ENCODE measurements around the gene B4GAT1. TPM values are rescaled to one million over a fixed set of nuclear protein-coding genes. Genes with fewer than 3 reads are reported as not detected.

The B4GAT1 gene
- total and polyA plus RNA-seq, 2 of the 13 experiments (the other 11 are each of a cell fraction or from before 2014, with no cell fraction given) = 40.4 to 109 TPM

DNA sequence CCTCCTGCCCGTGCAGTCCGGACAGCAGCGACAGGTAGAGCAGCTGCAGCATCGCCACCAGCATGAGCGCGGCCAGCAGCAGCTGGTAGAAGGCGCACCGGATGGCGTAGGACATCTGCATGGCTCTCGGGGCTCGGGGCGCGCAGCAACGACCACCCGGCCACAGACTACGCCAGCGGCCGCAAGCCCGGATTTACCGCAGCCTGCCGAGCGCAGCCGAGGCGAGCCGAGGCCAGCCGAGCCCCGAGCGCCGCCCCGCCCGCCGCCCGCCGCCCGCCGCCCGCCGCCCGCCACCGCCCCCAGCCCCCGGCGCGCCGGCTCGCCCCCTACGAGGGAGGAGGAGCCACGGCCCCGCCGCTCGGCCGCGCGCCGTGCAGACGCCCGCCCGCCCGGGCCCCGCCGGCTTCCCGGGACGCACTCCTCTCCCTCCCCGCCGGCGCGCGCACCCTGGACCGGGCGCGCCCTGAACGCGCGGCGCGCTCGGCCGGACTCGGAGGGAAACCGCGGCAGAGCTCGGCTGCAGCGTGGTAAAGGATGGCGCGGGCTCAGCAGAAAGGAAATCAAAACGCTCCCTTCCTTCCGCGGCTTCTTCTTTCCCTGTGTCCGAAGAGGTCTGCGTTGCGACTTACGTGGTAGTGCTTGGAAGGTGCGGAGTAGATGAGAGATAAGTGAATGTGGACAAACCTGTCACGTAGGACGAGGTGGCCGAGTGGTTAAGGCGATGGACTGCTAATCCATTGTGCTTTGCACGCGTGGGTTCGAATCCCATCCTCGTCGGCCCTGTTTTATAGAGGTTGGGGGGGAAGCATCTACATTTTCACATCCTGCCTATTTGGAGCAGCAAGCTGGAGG is at the start of gene B4GAT1 (continued):
- no peak for TF ChIP-seq ZNF816 (CRISPR knock-in tag; IDR thresholded peaks at IDR 0.05; ENCODE audit: borderline replicate concordance)
- TF ChIP-seq, protein P1, sequence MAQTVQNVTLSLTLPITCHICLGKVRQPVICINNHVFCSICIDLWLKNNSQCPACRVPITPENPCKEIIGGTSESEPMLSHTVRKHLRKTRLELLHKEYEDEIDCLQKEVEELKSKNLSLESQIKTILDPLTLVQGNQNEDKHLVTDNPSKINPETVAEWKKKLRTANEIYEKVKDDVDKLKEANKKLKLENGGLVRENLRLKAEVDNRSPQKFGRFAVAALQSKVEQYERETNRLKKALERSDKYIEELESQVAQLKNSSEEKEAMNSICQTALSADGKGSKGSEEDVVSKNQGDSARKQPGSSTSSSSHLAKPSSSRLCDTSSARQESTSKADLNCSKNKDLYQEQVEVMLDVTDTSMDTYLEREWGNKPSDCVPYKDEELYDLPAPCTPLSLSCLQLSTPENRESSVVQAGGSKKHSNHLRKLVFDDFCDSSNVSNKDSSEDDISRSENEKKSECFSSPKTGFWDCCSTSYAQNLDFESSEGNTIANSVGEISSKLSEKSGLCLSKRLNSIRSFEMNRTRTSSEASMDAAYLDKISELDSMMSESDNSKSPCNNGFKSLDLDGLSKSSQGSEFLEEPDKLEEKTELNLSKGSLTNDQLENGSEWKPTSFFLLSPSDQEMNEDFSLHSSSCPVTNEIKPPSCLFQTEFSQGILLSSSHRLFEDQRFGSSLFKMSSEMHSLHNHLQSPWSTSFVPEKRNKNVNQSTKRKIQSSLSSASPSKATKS (CRISPR knock-in tag; IDR thresholded peaks at IDR 0.05) = no peak
- TF ChIP-seq ARNT (IDR thresholded peaks at IDR 0.05) = no peak
- TF ChIP-seq ZNF432 (CRISPR knock-in tag; IDR thresholded peaks at IDR 0.05; ENCODE audit: borderline replicate concordance) = no peak
- no peak for TF ChIP-seq PHB2 (IDR thresholded peaks at IDR 0.05; ENCODE audit: partially characterized antibody)
- TF ChIP-seq SMC3 (IDR thresholded peaks at IDR 0.05; ENCODE audit: low read length) = no peak; the same call in 1 of the 2 replicates
- TF ChIP-seq KDM5A (IDR thresholded peaks at IDR 0.05; ENCODE audit: borderline replicate concordance, low read length) = peak; percentile 21; the same call in 1 of the 2 replicates
- TF ChIP-seq ZNF556 (CRISPR knock-in tag; IDR thresholded peaks at IDR 0.05; ENCODE audit: borderline replicate concordance) = no peak; the same call in 1 of the 2 replicates
- no peak for TF ChIP-seq BCL6 (CRISPR knock-in tag; IDR thresholded peaks at IDR 0.05)
- TF ChIP-seq SMAD1 (CRISPR knock-in tag; IDR thresholded peaks at IDR 0.05; ENCODE audit: borderline replicate concordance, low read depth) = peak; percentile 62; the same call in 1 of the 2 replicates
- no peak for TF ChIP-seq KDM6A (CRISPR knock-in tag; IDR thresholded peaks at IDR 0.05; ENCODE audit: low read depth)
- peak; percentile 47; the same call in 1 of the 2 replicates for TF ChIP-seq ZNF629 (CRISPR knock-in tag; conservative IDR thresholded peaks at IDR 0.05)
- peak; percentile 39; the same call in 1 of the 2 replicates for TF ChIP-seq JUN (CRISPR knock-in tag; IDR thresholded peaks at IDR 0.05)
- TF ChIP-seq ZNF562 (CRISPR knock-in tag; IDR thresholded peaks at IDR 0.05; ENCODE audit: borderline replicate concordance) = no peak
- TF ChIP-seq SMARCC2 (IDR thresholded peaks at IDR 0.05) = no peak
- TF ChIP-seq ZNF891 (CRISPR knock-in tag; IDR thresholded peaks at IDR 0.05) = no peak; the same call in 1 of the 2 replicates
- no peak for TF ChIP-seq ZNF678 (CRISPR knock-in tag; IDR thresholded peaks at IDR 0.05)
- no peak for TF ChIP-seq GRHL1 (CRISPR knock-in tag; conservative IDR thresholded peaks at IDR 0.05)
- no peak for TF ChIP-seq ZFAT (CRISPR knock-in tag; conservative IDR thresholded peaks at IDR 0.05)
- peak; percentile 59; the same call in 1 of the 2 replicates for TF ChIP-seq ZNF687 (CRISPR knock-in tag; IDR thresholded peaks at IDR 0.05)
- no peak for TF ChIP-seq EEA1 (CRISPR knock-in tag; IDR thresholded peaks at IDR 0.05; ENCODE audit: borderline replicate concordance)
